Measurements from ENCODE around the gene TBCC.
"Not testable (repeated sequence)": the region's sequence is repeated elsewhere in the genome, so short reads cannot be mapped to it uniquely, and the experiment has no call there.

TBCC gene

DNA sequence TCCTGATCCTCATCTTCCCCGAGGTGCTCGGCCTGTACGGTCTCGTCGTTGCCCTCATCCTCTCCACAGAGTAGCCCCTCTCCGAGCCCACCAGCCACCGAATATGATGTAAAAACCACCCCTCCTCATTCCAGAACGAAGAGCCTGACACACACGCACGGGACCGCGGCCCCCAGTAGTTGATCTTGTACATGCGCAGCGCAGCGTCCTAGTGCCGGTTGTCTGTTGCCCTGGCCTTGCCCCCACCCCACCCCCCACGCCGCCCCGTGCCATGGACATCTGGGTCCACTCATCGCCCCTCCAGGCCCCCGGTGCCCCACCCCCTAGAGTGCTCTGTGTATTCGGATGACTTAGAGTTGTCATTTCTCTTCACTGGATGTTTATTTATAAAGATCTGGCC, 18.3 kb downstream of the TBCC start:
- DNase-seq: no peak

DNA sequence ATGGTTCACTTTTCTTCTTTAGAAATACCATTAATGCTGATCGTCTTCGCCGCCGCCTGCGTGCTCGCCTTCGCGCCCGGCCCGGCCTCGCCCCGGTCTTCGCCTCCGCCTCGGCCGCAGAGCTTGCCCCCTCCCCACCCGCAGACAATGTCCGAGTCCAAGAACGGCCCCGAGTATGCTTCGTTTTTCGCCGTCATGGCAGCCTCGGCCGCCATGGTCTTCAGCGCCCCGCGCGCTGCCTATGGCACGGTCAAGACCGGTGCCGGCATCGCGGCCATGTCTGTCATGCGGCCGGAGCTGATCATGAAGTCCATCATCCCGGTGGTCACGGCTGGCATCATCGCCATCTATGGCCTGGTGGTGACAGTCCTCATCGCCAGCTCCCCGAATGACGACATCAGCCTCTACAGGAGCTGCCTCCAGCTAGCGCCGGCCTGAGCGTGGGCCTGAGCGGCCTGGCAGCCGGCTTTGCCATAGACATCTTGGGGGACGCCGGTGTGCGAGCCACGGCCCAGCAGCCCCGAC, 18.8 kb downstream of the TBCC start:
- DNase-seq: peak; percentile 15

DNA sequence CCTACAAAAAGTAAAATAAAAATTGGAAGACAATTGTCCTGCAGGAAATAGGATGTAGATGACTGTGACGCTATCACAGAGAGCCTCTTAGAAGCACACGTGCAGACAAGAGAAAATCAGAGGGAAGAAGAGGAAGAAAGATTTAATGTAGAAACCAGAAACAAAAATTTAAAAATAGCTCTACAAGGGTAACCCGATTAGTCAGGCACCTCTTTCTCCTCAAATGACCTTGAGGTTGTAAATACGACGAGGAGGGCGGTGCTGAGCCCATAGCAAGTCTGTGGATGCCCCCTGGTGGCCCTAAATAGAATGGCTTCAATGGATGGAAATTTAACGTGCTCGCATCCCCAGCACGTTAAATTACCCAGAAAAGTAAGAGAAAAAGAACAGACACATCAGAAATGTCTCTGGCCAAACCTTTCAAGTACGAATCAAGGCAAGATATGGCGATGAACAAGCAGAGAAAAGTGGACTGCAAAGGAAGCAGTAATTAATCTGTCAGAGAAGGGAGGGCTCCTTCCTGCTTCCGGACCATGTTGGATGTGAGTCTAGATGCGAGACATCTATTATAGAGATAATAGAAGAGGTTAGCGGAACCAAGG, 19.3 kb downstream of the TBCC start:
- peak; percentile 82 for DNase-seq

DNA sequence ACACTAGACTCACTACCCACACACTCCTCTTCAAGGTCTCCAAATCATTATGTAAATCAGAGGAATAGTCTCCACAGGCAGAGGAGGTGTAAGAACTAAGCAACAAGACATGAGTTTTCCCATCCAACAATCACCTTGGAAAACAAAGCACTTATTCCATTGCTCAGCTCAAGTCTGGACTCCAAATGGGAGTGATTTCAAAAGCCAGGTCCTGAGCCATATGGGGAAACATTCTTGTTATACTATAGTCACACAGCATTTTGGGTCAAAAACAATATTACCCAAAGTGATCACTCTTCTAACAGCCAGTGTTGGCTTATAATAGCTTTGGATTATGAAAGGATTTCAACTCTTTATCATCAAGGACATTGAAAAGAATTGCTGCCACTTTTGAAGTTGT, 19.9 kb downstream of the TBCC start:
- DNase-seq: no peak

DNA sequence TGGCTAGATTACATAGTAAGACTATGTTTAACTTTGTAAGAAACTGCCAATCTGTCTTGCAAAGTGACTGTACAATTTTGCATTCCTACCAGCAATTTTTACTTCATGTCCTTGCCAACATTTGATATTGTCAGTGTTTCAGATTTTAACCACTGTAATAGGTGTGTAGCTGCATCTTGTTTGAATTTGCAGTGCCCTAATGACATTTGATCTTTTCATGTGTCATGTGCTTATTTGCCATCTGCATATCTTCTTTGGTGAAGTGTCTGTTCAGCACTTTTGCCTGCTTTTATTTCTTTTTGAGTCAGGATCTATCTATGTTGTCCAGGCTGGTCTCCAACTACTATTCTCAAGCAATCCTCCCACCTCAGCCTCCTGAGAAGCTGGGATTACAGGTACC, 21.1 kb downstream of the TBCC start:
- DNase-seq: no peak

DNA sequence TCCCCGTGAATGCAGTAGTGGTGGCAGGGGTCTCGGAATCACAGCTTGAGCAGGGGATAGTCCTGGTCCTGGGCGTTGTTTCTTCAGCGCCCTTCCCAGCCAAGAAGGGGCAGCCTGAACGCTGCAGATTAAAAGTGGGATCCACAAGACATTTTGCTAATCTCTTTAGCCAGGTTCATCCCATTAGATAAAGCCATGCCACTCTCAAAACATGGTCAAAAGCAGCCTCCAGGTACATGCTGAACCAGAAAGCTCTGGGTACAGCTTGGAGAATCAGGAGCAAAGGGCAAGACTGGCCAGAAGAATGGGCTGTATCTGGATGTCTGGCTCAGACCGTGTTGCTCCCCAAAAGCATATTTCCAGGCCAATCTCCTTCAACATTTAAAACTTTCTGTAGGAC, 23.4 kb downstream of the TBCC start, which contains the start of gene PRPH2:
PRPH2 (minus strand) TSS at position 101 of the 400 bp plus-strand sequence. CDS start 263 bp downstream, outside the sequence.
- no peak for DNase-seq

DNA sequence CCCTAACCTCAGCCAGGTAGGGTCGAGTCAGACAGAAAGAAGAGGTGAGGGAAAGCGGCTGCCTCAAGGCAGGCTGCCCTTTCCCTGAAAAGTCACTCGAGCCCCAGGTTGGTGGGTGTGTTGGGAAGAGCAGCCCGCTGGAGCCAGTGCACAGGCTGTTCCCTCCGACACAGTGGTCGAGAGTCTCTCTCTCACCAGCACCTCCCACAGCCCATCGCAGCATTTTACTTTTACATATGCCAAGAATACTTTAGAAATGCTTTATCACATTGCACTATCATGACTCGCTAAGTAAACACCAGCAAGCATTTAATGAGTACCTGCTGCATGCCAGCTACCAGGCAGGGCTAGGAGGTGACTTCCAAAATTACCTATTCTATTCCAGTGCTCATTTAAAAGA, 25.2 kb downstream of the TBCC start:
- no peak for DNase-seq

DNA sequence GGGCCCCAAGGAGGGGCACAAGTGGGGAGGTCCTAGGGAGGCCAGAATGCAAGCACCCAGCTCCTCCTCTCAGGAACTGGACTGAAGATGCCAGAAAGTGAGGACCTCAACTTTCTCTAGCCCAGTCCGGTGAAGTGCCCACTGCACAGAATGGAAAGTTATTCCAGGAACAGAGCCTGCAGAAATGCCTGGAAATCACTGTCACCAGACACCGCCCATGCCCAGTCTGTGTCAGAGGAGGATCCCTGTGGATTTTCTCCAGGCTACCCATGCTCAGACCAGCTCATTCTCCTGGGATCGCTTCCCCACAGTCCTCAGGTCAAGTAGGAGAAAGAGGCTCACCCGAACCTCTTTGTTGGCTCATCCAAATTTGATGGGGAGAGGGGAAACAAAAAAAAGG, 30.0 kb downstream of the TBCC start:
- DNase-seq: no peak

DNA sequence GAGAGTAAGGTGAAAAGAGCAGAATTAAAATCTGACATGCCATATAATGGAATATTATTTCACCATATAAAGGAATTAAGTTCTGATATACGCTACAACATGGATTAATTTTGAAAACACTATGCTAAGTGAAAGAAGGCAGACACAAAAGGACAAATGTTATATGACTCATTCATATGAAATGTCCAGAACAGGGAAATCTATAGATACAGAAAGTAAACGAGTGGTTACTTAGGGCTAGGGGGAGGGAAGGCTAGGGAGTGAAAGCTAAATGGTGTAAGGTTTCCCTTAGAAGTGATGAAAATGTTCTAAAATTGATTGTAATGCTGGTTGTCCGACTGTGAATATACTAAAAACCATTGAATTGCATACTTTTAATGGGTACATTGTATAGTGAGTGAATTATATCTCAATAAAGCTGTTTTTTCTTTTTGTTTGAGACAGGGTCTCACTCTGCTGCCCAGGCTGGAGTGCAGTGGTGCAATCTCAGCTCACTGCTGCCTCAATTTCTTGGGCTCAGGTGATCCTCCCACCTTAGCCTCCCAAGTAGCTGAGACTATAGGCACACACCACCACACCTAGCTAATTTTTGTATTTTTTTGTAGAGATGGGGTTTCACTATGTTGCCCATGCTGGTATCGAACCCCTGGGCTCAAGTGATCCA, 31.7 kb downstream of the TBCC start:
- DNase-seq: no peak

DNA sequence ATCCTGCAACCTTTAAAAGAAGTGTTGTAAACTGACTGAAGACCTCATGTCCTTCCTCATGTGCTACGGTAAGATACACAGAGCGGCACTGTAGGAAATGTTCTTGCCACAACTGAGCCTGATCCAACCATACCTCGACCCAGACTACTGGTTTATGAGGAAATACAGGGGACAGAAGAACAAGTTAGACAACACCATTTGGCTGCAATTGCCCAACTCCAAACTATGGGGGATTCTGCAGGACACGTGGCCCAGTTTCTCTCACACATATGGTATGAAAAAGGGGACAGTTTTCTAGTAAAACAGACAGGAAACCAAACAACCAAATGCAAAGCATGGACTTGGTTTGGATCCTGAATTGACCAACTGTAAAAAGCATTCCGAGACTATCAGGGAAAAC, 34.0 kb downstream of the TBCC start:
- DNase-seq: no peak

DNA sequence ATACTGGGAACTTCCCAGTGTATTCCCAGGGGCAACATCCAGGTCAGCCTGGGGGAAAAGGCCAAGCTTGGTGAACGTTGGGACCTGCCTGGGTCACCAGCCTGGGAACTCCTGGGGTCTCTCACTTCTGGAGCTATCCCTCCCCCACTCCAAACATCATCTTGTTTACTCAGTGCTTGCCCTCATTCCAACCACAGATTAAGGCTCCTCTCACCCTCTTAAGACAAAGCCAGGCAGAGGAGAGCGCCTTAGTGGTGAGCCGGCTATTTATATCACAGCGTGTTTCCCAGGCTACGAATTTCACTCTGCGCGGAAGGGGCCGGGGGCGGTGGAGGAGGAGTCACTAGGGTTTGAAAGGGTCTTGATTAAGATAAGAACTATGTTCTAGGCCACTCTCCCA, 35.6 kb downstream of the TBCC start:
- DNase-seq: no peak

DNA sequence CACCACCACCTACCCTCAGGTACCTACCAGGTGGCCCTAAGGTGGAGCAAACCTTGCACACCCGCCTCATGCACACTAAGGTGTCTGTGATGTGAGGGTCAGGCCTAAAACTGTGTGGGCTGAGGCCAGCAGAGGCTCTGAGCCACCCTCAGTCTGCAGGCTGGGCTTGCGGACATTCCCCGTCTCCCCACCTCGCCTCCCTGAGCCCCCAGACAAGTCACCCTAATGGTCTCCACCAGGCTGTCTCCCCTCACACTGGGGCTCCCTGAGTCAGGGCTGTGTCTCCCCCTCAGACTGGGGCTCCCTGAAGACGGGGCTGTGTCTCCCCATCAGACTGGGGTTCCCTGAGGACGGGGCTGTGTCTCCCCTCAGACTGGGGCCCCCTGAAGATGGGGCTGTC, 36.0 kb downstream of the TBCC start:
- no peak for DNase-seq

DNA sequence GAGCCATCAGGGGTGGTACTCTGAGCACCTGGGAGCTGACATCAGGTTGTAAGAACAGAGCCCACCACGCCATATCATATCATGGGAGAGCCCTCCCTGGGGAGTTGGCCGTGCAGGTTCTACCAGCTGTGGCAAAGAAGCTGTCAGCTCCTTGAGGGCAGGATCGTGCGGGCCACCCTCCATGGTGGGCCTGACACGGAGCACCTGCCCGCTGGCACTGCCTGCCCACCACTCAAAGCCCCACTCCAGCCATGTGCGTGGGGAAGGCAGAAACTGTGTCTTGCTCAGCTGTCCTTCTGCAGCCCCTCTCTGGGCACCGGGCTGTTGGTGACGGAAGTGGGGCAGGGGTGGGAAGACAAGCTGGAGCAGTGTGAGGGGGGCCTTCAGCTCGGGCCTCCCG, 37.8 kb downstream of the TBCC start:
- no peak for DNase-seq

DNA sequence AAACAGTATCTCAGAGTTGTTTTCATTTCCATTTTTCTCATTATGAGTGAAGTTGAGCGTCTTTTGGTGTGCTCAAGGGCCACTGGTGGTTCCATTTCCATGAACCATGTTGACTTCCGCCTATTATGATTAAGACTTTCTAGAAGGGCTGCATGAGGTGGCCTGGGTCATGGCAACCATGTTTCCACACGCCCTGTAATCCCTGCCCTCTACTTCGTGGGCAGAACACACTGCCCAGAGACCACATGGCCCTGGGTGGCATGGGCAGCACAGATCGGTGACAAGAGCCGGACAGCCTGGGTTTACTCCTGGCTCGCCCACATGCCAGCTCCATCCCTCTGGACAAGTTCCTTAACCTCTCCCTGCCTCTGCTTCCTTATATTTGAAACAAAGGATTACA, 38.3 kb downstream of the TBCC start:
- DNase-seq: no peak

DNA sequence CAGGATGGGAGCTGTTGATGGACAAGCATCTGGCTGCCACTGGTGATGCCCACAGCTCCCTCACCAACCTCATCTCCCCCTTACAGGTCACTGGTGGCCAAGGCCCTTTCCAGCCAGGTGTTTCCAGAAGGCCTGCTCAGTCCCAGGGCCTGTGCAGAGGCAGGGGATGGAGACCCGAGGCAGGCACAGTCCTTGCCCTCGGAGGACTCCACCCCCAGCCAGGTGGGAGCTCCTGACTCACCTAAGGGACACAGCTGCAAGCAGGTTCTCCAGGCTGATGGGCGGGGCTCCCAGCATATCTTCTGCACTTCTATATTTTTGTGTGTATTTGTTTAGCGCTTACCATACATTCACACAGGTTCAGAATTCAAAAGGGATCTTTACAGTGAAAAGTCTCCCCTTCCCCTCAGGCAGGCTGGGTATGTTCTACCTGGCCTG, 40.9 kb downstream of the TBCC start:
- no peak for DNase-seq

DNA sequence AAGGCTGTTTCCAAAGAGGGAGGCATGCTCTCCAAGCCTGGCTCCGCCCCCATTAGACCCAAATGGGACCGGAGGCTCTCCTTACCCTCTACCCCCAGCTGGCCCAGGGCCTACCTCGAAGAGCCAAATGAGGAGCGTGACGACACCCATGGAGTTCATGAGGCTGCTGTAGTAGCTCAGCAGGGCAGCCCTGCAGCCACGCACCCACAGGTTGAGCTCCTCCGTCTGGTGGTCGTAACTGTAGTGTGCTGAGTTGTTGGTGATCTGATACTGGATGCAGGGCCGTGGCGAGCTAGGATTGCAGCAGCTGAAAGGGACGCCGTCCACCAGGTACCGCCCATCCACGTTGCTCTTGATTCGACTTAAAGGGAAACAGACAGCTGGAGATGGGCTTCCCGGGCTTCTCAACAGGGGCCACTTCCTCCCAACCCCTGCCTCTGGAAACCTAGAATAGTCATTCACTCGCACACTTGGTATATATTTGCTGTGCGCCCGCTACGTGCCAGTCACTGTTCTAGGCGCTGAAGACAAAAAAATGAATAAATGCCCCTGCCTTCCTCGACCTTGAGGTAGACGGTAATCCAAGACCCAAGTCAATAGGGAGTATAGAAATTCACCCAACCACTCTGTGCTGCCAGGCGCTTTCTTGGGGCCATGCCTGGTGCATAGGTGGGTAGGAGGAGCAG, 41.5 kb downstream of the TBCC start:
- no peak for DNase-seq

DNA sequence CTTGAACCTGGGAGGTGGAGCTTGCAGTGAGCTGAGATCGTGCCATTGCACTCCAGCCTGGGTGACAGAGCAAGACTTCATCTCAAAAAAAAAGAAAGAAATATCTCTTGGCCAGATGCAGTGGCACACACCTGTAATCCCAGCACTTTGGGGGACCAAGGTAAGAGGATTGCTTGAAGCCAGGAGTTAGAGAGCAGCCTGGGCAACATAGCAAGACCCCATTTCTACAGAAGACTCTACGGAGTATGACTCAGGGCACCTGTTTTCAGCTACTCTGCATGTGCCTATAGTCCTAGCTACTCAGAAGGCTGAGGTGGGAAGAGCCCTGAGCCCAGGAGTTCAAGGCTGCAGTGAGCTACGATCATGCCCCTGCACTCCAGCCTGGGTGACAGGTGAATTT, 43.1 kb downstream of the TBCC start:
- not testable (repeated sequence) for DNase-seq

DNA sequence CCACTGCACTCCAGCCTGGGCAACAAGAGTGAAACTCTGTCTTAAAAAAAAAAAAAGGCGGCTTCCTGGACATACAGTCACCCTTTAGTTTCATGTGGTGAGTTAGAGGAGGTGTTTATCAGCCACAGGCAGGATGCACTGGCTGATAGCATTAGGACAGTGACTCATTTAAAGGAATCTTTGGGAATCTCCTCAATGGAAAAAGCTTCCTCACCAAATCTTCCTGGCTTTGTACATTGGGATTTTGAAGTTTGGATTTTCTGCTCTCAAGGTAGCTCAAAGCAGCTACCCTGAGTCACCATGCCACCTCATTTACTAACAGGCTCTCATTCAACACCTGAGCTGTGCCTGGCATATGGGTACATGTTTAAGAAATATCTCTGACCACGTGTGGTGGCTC, 43.7 kb downstream of the TBCC start:
- no peak for DNase-seq

DNA sequence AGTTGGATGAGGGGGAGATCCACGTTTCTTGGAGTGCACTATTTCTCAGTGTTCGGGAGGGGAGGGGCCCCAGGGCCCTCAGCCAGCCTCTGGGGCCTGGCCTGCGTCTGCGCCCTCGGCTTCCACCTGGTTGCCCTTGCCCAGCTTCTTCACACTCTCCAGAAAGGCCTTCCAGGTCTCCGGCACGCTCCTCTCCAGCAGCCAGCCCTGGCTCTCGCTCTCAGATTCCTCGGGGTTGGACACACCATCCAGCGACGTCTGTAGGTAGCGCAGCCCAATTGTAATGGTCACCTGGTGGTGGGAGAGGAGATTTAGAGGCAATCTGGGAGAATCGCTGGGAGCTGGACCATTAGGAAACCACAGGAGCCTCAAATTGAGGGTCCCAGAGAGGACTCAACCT, 47.7 kb downstream of the TBCC start:
- DNase-seq: no peak

DNA sequence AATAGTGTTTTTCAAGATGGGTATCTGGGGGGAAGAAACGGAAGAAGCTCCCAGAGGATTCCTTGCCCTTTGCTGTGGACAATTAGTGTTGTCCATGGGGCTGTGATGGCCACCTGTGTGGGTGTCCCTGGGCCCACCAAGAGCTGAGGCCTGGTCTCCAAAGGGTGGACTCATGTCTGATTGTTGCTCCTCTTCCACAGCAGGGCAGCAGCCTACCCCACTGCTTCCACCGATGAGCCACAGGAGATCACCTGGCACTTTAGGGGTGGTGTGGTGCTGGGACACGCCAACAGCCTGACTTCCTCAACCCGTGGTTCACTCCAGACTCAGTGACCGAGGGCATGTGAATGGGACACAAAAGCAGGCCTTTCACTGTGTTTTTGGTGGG, 48.6 kb downstream of the TBCC start:
- no peak for DNase-seq

DNA sequence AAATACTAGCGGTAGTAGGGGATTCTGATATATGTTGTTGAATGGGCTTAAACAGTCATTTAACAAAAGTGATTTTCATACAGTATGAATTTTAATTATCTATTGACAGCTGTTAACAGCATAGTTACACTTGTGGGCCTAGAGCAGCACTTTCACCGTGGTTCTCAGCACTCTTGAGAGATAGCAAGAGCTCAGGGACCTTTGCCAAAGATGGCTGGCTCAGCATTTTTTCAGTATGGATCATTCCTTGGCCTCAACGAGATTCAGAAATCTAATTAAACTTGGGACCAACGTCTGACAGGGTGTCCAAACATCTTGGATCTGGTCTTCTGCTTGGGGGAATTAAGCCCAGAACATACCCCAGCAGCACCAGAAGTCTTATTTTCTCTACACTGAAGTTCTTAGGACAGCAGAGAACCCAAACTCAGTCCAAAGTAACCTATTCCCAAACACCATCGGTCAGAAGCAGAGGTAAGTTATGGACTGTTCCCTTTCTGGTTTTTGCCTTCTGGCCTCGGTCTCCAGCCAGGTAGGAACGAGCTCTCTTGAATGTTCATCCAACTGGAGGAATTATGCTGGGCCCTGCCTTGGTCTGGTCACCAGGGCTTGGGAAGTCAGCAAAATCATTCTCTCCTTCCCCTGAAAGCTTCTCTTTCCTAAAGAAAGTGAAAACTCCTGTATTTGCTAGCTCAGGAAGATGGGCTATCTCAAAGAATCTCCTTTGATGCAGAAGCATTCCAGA, 49.2 kb downstream of the TBCC start:
- no peak for DNase-seq

DNA sequence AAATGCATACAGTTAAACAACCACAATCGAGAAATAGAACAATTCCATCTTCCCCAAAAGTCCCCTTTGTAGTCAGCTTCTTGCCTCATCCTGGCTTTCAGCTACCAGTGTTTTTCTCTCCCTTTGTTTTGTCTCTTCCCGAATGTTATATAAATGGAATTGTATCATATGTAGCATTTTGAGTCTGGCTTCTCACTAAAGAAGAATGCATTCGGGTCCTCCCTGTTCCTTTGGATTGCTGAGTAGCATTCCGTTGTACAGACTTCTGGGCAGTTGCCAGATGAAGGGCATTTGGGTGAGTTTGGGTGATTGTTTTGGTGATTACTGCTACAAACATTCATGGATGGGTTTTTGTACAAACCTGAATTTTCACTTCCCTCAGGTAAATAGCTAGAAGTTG, 51.3 kb downstream of the TBCC start:
- no peak for DNase-seq

All from CD4-positive, alpha-beta T cell treated with Interleukin-17A for 4 hours (primary cell).